Adipocyte (in vitro differentiated cells): ENCODE results near the gene FURIN.
"Not testable (repeated sequence)": the region's sequence is repeated elsewhere in the genome, so short reads cannot be mapped to it uniquely, and the experiment has no call there.

ENCODE experiments used
- DNase-seq: peaks from one replicate; pipeline ENCODE4 v3.0.0-alpha.2; 2015; ENCODE audit warnings: low read depth
- H3K27me3 ChIP-seq: replicated peaks from 2 replicates; pipeline ENCODE4 v1.7.0; 2013; ENCODE audit warnings: mild to moderate bottlenecking, low read length, moderate library complexity; ENCODE audit not compliant: control insufficient read depth, insufficient read depth
- H3K36me3 ChIP-seq: 2 replicates; pipeline ENCODE4 v1.7.0; 2013; ENCODE audit warnings: low read length, mild to moderate bottlenecking, moderate library complexity; ENCODE audit not compliant: control insufficient read depth, insufficient read depth, severe bottlenecking
- H3K4me1 ChIP-seq: 2 replicates; pipeline ENCODE4 v1.7.0; 2013; ENCODE audit warnings: mild to moderate bottlenecking, low read length, moderate library complexity; ENCODE audit not compliant: control insufficient read depth, insufficient read depth
- H3K4me3 ChIP-seq: 2 replicates; pipeline ENCODE4 v1.7.0; 2013; ENCODE audit warnings: mild to moderate bottlenecking, low read length, moderate library complexity
- H3K9ac ChIP-seq: 2 replicates; pipeline ENCODE4 v1.7.0; 2013; ENCODE audit warnings: mild to moderate bottlenecking, low read length, moderate library complexity
- H3K9me3 ChIP-seq: 2 replicates; pipeline ENCODE4 v1.7.0; 2013; ENCODE audit warnings: mild to moderate bottlenecking, low read length, moderate library complexity; ENCODE audit not compliant: control insufficient read depth

Gene FURIN

GRCh38 chr15:90868261-90868689 is at the start of gene FURIN:
Gene FURIN (plus strand): TSS chr15:90868588. CDS start chr15:90875741, 7,153 bp downstream.
- no peak for DNase-seq
- Histone ChIP-seq H3K9me3 (no peaks in the 10 kb centered on the region), H3K36me3 (no peaks in the 10 kb centered on the region), H3K4me1 (peaks cover 41% of the 10 kb centered on the region), H3K27me3 (no peaks in the 10 kb centered on the region), H3K9ac (peak within 1 kb of the TSS; percentile 99), H3K4me3 (no peak within 1 kb of the TSS)

GRCh38 chr15:90819390-90819789 is 49.0 kb upstream of the FURIN start:
- Histone ChIP-seq H3K27me3 (peaks cover 16% of the 10 kb centered on the region), H3K9me3 (no peaks in the 10 kb centered on the region), H3K4me3 (no peak overlapping the region), H3K9ac (no peak overlapping the region), H3K36me3 (no peaks in the 10 kb centered on the region), H3K4me1 (no peaks in the 10 kb centered on the region)
- DNase-seq: no peak

- Histone ChIP-seq H3K9me3 (no peaks in the 10 kb centered on the region), H3K4me1 (no peaks in the 10 kb centered on the region), H3K9ac (no peak overlapping the region), H3K4me3 (no peak overlapping the region), H3K27me3 (peaks cover 21% of the 10 kb centered on the region), H3K36me3 (no peaks in the 10 kb centered on the region)
- no peak for DNase-seq
Measured at GRCh38 chr15:90819850-90820249, 48.5 kb upstream of the FURIN start.

GRCh38 chr15:90820481-90820880 is 47.9 kb upstream of the FURIN start:
- no peaks in the 10 kb centered on the region for H3K4me1 ChIP-seq
- no peak for DNase-seq
- H3K36me3 ChIP-seq: no peaks in the 10 kb centered on the region
- H3K9me3 ChIP-seq: no peaks in the 10 kb centered on the region
- peaks cover 24% of the 10 kb centered on the region for H3K27me3 ChIP-seq
- no peak overlapping the region for H3K9ac ChIP-seq
- no peak overlapping the region for H3K4me3 ChIP-seq

GRCh38 chr15:90822204-90822955 is 46.0 kb upstream of the FURIN start:
- no peaks in the 10 kb centered on the region for H3K4me1 ChIP-seq
- no peaks in the 10 kb centered on the region for H3K9me3 ChIP-seq
- H3K36me3 ChIP-seq: no peaks in the 10 kb centered on the region
- H3K9ac ChIP-seq: no peak overlapping the region
- H3K4me3 ChIP-seq: no peak overlapping the region
- no peak for DNase-seq
- H3K27me3 ChIP-seq: peaks cover 24% of the 10 kb centered on the region

GRCh38 chr15:90823455-90823974 is 44.9 kb upstream of the FURIN start:
- no peaks in the 10 kb centered on the region for H3K9me3 ChIP-seq
- DNase-seq: no peak
- peaks cover 18% of the 10 kb centered on the region for H3K27me3 ChIP-seq
- H3K4me3 ChIP-seq: no peak overlapping the region
- H3K36me3 ChIP-seq: no peaks in the 10 kb centered on the region
- no peak overlapping the region for H3K9ac ChIP-seq
- H3K4me1 ChIP-seq: no peaks in the 10 kb centered on the region

- H3K36me3 ChIP-seq, DNase-seq, H3K9me3 ChIP-seq, H3K4me3 ChIP-seq, H3K4me1 ChIP-seq, H3K9ac ChIP-seq: not testable (repeated sequence)
- H3K27me3 ChIP-seq: peaks cover 14% of the 10 kb centered on the region
Measured at GRCh38 chr15:90825115-90825899, 43.1 kb upstream of the FURIN start.

GRCh38 chr15:90826206-90826885 is 42.0 kb upstream of the FURIN start:
- not testable (repeated sequence) for DNase-seq, H3K4me1 ChIP-seq, H3K4me3 ChIP-seq, H3K9me3 ChIP-seq, H3K36me3 ChIP-seq, H3K9ac ChIP-seq
- peaks cover 14% of the 10 kb centered on the region for H3K27me3 ChIP-seq

- Histone ChIP-seq H3K9me3 (no peaks in the 10 kb centered on the region), H3K4me1 (no peaks in the 10 kb centered on the region), H3K27me3 (peaks cover 13% of the 10 kb centered on the region), H3K9ac (no peak overlapping the region), H3K4me3 (no peak overlapping the region), H3K36me3 (no peaks in the 10 kb centered on the region)
- DNase-seq: no peak
Measured at GRCh38 chr15:90826886-90827435, 41.4 kb upstream of the FURIN start.

GRCh38 chr15:90828111-90828510 is 40.3 kb upstream of the FURIN start:
- no peaks in the 10 kb centered on the region for H3K4me1 ChIP-seq
- DNase-seq: no peak
- peaks cover 10% of the 10 kb centered on the region for H3K27me3 ChIP-seq
- H3K9ac ChIP-seq: no peak overlapping the region
- no peaks in the 10 kb centered on the region for H3K36me3 ChIP-seq
- H3K4me3 ChIP-seq: no peak overlapping the region
- H3K9me3 ChIP-seq: no peaks in the 10 kb centered on the region

GRCh38 chr15:90829126-90829525 is 39.3 kb upstream of the FURIN start:
- H3K9me3 ChIP-seq: no peaks in the 10 kb centered on the region
- H3K4me1 ChIP-seq: no peaks in the 10 kb centered on the region
- no peaks in the 10 kb centered on the region for H3K36me3 ChIP-seq
- H3K27me3 ChIP-seq: peaks cover 10% of the 10 kb centered on the region
- no peak for DNase-seq
- H3K9ac ChIP-seq: no peak overlapping the region
- no peak overlapping the region for H3K4me3 ChIP-seq
